GM19324 (cell line): Measurements from ENCODE around the gene PTPRO.
A peak's percentile ranks its signal among the peaks of the same experiment; 100 is the strongest.

Experiments used
- ATAC-seq: cut with Tn5 transposase; IDR thresholded peaks from one replicate; pipeline ENCODE4 v1.9.1; 2021; ENCODE audit warnings: mild to moderate bottlenecking, moderate library complexity; ENCODE audit not compliant: unreplicated experiment, low FRiP score

Gene PTPRO

GRCh38 chr12:15546102-15546701, 223.9 kb downstream of the PTPRO start:
- ATAC-seq: peak; percentile 69

DNA sequence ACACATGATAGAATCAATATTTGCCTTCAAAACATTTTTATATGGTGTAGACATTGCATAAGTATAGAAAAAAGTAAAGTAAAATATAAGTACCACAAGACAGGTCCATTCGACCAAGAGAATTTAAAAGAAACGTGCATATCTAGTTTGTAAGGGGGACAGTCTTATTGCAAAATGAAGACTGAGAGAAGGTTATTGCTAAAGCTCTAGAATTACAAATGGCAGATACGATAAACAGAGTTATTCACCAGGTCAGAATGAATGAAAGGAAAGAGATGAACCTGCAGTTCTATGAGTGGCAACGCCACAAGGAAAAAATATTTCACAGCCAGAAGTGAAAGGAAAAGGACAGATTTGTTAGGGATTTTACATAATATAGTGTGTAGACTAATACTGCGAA, 224.8 kb downstream of the PTPRO start:
- ATAC-seq: no peak

- ATAC-seq: no peak
Measured at GRCh38 chr12:15547691-15548090, 225.4 kb downstream of the PTPRO start.

DNA sequence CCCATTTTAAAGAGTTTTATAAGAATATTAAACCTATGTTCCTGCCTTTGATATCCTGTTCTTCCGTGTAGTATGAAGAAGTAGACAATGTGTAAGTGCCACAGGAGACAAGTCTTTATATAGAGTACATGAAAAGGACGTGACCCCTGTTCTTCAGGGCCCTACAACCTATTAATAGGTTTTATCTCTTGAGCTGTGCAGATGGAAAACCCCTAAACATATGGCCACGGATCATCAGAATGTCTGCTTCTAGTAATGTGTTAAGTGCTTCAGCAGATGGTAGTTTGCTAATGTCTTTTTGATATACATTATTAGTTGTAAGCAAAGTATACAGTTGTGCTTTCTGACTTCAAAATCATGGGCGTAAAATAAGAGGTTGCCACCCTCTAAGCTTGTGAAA, 228.5 kb downstream of the PTPRO start:
- ATAC-seq: no peak

DNA sequence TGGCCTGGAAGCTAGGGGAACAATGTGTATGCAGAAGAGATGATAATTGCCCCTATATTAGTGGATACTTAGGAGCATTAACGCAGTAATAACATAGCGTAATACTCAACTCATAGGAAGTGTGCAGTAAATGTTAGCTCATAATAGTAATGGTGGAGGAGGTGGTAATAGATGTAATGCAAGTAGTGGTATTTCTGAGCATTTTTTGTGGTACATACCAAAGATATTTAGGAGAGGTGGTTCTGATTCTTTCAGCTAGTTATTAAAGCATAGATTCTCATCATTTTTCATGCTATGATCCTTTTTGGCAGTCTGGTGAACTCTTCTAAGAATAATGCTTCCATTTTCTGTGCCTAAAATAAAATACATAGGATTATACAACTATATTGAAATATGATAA, 233.1 kb downstream of the PTPRO start:
- ATAC-seq: no peak

DNA sequence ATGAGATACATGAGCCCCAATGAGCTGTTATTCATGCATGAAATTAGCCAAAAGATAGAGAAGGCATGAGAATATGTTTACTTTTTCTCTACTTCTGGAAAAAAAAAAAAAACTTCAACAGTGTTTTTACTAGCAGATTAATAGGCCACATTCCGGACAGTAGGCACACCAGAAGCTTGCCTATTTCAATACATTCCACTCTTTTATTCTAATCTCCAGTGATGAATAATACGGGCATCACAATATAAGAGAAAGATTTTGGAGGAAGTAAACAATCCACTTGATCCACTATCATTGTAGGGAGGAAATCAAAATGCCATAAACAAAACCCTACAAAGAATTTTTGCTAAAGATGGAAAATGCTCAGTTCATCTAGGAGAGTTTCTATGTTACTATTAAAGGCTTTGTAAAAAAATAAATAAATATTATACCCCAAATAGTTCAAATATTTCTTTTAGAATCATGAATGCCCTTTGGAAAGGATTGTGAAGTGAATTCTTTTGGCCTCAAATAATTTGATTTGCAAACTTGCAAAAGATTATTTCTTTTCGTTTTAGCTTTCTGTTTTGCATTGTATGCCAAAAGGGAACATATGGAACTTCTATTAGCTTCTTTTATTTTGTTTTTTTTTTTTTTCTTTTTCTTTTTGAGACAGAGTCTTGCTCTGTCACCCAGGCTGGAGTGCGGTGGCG, 234.2 kb downstream of the PTPRO start:
- ATAC-seq: no peak

DNA sequence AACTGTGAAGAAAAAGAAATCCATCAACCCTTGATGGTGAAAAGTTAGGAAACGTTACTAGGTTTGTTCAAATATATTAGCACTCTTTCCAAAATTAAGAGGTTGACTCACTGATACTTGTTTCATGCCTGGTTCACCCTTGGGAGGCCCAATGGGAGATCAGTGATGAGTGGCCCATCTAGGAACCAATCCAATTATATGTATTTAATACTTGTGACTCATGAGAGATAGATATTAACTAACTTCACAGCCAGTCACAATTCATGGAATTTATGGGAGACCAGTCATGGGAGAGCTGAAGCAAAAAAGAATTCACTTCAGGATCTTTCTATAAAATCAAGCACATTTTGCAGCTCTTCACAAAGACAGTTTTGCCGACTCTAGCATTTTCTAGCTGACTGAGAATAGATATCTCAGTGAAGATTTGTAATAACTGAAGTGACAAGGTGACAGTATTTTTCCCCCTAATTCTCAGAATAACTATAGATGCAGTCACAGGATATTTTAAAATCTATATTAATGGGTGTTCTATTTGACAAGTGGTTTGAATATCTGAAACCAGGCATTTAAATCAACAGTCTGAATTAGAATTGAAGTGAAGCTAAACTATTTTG, 236.7 kb downstream of the PTPRO start:
- ATAC-seq: no peak

GRCh38 chr12:15561396-15561795, 239.1 kb downstream of the PTPRO start:
- no peak for ATAC-seq

DNA sequence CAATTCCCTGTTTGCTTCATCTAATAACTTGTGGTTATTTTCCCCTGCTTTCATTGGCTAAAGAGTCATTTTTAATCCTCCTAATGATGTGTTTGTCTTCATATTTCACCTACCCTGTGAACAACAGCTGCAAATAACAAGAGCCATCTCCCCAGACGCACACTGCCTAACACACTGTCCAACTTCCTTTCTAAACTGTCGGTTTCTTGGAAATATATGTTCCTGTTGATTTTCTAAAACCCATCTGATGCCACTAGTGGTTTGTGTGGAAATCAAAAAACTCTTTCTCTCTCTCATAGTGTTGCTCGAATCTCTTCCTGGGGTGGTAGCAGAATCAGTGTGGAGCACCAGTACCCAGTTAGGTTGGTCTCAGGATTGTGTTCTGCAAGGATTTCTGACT, 240.0 kb downstream of the PTPRO start:
- no peak for ATAC-seq

- ATAC-seq: no peak
Measured at GRCh38 chr12:15563663-15564062, 241.4 kb downstream of the PTPRO start.

DNA sequence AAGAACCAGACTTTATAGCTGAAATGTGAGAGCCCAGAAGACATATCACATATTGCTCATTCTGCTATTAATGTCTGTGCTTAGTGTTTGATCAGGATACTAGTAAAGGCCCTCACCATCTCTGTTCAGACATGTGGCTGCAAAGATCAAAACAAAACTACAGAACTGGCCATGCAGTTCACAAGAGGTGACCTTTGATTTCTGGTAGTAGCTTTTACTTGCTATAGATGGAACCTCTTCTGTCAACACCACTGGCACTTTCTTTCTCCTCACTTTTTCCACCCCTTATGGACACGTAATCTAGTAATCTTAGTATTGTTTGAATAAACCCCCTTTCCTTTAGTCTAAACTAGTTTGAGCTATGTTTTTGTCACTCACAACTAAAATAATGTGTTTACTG, 252.0 kb downstream of the PTPRO start:
- no peak for ATAC-seq

- no peak for ATAC-seq
Measured at GRCh38 chr12:15575671-15576541, 253.6 kb downstream of the PTPRO start.

DNA sequence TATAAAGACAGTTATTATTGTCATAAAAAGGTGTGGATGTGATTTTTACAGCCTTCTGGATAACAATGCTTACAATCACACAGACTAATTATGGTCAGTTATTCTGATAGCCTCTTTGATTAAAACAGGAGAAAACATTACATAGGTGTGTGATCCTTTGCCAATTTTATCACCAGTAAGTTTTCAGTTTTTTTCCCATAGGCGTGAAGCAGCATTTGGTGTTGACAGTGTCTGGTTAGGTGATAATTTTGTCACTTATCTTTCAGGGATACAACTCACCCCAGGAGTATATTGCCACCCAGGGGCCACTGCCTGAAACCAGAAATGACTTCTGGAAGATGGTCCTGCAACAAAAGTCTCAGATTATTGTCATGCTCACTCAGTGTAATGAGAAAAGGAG, 258.1 kb downstream of the PTPRO start:
- no peak for ATAC-seq

GRCh38 chr12:15581006-15581405, 258.7 kb downstream of the PTPRO start:
- no peak for ATAC-seq

GRCh38 chr12:15583804-15584203, 261.5 kb downstream of the PTPRO start:
- ATAC-seq: no peak

GRCh38 chr12:15584366-15585041, 262.2 kb downstream of the PTPRO start:
- no peak for ATAC-seq

- no peak for ATAC-seq
Measured at GRCh38 chr12:15589328-15590032, 267.2 kb downstream of the PTPRO start.

- no peak for ATAC-seq
Measured at GRCh38 chr12:15590180-15590826, 268.0 kb downstream of the PTPRO start.

DNA sequence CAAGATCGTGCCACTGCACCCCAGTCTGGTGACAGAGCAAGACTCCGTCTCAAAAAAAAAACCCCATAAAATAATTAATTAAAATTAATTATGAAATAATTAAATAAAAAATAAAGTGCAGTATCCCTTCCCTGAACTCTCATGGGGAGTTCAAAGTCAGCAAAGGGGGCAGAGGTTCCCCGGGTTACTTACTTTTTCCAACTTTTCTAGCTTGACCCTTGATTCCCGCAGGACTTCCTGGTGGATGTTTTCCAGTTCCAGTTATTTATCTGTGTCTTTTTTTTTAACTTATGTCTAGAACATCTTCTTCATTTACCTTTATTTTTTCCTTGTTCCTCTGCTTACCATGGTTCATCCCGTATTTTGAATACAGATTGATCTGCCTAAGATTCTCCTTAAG, 269.5 kb downstream of the PTPRO start:
- no peak for ATAC-seq
